ENCODE measurements around the gene SEMA4G. TPM values are rescaled to one million over a fixed set of nuclear protein-coding genes. Genes with fewer than 3 reads are reported as not detected.
A peak's percentile ranks its signal among the peaks of the same experiment; 100 is the strongest.

SEMA4G gene
- total RNA-seq, 3 donors from 2014 or later = 68.5 to 176 (median 91.9) TPM

DNA sequence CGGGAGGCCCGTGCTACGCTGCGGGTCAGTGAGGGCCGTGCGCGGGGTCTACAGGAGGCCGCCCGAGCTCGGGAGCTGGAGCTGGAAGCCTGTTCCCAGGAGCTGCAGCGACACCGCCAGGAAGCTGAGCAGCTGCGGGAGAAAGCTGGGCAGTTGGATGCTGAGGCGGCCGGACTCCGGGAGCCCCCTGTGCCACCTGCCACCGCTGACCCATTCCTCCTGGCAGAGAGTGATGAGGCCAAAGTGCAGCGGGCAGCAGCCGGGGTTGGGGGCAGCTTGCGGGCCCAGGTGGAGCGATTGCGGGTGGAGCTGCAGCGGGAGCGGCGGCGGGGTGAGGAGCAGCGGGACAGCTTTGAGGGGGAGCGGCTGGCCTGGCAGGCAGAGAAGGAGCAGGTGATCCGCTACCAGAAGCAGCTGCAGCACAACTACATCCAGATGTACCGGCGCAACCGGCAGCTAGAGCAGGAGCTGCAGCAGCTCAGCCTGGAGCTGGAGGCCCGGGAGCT, 37.3 kb downstream of the SEMA4G start:
- H3K36me3 ChIP-seq (ENCODE audit: low read depth) = peaks cover 4% of the 10 kb centered on the region
- no peak overlapping the region for H3K4me3 ChIP-seq
- TF ChIP-seq, protein P1, sequence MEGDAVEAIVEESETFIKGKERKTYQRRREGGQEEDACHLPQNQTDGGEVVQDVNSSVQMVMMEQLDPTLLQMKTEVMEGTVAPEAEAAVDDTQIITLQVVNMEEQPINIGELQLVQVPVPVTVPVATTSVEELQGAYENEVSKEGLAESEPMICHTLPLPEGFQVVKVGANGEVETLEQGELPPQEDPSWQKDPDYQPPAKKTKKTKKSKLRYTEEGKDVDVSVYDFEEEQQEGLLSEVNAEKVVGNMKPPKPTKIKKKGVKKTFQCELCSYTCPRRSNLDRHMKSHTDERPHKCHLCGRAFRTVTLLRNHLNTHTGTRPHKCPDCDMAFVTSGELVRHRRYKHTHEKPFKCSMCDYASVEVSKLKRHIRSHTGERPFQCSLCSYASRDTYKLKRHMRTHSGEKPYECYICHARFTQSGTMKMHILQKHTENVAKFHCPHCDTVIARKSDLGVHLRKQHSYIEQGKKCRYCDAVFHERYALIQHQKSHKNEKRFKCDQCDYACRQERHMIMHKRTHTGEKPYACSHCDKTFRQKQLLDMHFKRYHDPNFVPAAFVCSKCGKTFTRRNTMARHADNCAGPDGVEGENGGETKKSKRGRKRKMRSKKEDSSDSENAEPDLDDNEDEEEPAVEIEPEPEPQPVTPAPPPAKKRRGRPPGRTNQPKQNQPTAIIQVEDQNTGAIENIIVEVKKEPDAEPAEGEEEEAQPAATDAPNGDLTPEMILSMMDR (IDR thresholded peaks at IDR 0.05) = no peak
- peaks cover 4% of the 10 kb centered on the region for H3K4me1 ChIP-seq (ENCODE audit: low read depth)
- intact Hi-C loops (cut with DNase I, micrococcal nuclease) = no loop called here
- no peaks in the 10 kb centered on the region for H3K9me3 ChIP-seq
- ATAC-seq (no peak), DNase-seq (no peak)

DNA sequence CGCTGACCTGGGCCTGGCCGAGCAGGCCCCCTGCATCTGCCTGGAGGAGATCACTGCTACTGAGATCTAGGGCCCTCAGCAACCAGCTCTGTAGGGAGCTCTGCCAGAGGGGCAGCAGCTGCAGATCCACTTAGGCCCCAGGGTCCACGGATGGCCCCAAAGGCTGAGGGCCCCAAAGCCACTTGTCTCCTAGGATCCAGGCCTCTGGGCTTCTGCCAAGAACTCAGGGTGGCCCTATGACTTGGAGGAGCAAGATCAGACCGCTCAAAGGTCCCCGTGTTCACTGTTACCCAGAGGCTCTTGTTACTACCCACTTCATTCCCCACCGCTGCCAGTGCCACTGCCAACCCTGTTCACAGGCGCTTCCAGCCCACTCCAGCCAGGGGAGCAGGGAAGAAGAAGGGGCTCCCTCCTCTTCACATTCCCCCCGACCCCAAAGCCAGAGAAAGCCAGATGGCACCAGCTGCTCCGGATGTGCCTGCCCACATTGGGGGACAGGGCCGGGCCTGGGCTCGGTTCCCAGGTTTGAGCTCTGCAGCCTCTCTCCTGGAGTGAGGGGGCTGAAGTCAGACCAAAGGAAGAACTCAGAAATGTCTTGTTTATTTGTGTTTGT, 37.9 kb downstream of the SEMA4G start:
- TF ChIP-seq, protein P1 (IDR thresholded peaks at IDR 0.05) = no peak
- H3K9me3 ChIP-seq = no peaks in the 10 kb centered on the region
- intact Hi-C loops (cut with DNase I, micrococcal nuclease) = no loop called here
- H3K4me3 ChIP-seq = no peak overlapping the region
- ATAC-seq = peak; percentile 10
- no peaks in the 10 kb centered on the region for H3K4me1 ChIP-seq (ENCODE audit: low read depth)
- DNase-seq = no peak
- peaks cover 4% of the 10 kb centered on the region for H3K36me3 ChIP-seq (ENCODE audit: low read depth)

DNA sequence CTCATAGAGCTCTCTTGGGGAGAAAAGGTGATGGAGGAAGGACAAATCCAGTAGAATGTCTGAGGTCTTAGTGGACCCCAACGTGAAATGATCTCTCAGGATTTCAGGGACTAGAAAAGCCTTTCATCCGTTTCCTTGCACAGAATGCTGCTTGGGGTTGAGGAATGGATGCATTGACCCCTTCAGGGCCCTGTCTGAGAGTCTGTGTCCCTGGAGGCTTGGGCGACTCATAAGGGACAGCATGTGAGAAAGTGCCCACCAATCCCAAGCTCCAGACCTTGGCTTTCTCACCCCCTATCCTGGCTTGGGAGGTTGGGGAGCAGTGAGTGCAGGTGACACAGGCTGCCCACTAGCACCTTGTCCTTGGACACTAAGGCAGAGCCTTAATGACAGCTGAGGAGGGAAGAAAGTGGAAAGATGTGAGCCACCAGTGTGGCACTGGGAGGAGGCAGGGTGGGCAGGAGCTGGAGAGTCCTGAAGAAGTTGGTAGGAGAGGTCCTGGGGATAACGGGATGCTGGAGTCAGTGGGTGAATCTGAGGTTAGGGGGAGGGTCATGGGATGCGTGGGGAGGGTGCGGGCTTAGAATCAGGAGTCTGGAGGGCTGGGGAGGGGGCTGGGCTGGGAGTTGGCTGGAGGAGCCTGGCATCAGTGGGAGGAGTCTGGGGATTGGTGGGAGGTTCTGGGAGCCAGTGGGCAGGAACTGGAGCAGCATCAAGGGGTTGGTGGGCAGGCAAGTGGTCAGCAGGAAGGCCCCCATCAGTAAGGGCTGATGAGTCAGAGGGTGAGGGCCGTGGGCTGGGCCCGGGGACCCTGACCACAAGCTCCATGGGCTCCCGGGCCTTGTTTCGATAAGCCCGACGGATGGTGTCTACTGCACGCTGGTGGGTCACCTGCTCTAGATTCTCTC, 38.9 kb downstream of the SEMA4G start:
- DNase-seq = no peak
- H3K4me1 ChIP-seq (ENCODE audit: low read depth) = peaks cover 4% of the 10 kb centered on the region

DNA sequence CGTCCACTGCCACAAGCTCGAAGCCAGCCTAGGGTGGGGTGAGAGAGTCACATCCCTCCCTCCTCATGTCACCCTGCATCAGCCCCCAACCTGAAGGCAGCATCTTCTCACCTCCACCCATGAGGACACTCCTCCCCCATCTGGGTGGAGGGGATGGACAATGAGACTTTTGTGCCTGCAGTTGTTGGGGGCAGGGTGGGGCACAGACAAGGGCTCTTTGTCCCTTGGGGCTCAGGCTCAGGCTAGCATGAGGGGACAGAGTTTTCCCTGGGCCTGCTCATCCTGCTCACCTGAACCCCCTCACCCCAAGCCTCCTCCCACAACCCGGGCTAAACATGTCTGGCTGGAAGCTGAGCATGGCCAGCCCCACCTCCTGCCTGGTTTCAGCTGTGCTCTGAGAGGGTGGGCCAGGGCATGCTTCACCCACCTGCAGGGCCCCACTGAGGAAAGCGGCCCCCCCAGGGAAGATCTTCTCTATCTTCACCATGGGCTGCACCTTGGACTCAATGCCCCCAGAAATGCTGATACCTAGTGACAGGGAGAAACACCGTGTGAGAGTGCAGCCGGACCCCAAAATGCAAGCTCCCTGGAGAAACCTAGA, 39.6 kb downstream of the SEMA4G start:
- peaks cover 8% of the 10 kb centered on the region for H3K4me1 ChIP-seq (ENCODE audit: low read depth)
- H3K36me3 ChIP-seq (ENCODE audit: low read depth) = peaks cover 4% of the 10 kb centered on the region
- ATAC-seq (no peak), DNase-seq (no peak)
- no peaks in the 10 kb centered on the region for H3K9me3 ChIP-seq
- H3K4me3 ChIP-seq = no peak overlapping the region
- intact Hi-C loops (cut with DNase I, micrococcal nuclease) = no loop called here
- TF ChIP-seq, protein P1 (IDR thresholded peaks at IDR 0.05) = no peak

More for the DNA sequence above, 38.9 kb downstream of the SEMA4G start:
- ATAC-seq = no peak
- no peaks in the 10 kb centered on the region for H3K9me3 ChIP-seq
- TF ChIP-seq, protein P1 (IDR thresholded peaks at IDR 0.05) = no peak
- intact Hi-C loops (cut with DNase I, micrococcal nuclease) = no loop called here
- H3K36me3 ChIP-seq (ENCODE audit: low read depth) = peaks cover 4% of the 10 kb centered on the region
- H3K4me3 ChIP-seq = no peak overlapping the region

DNA sequence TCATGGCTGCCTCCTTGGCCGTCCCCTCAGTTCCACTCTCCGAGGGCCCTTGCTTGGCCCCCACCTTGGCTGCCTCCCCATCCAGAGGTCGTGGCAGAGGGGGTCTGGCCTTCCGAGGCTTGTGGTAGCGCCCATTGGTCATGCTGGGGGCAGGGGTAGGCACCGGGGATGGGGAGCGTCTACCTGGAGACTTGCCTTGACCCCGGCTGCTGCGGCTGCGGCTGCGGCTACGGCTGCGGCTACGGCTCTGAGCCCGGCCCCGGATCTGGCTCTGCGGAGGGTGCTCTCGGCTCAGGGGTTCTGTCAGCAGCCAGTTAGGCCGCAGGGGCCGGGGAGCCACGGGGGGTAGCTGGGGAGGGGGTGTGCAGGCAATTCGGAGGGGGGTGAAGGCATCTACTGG, 41.0 kb downstream of the SEMA4G start:
- TF ChIP-seq, protein P1 (IDR thresholded peaks at IDR 0.05) = no peak
- Histone ChIP-seq H3K4me1 (ENCODE audit: low read depth) (peaks cover 8% of the 10 kb centered on the region), H3K9me3 (no peaks in the 10 kb centered on the region), H3K36me3 (ENCODE audit: low read depth) (peaks cover 3% of the 10 kb centered on the region), H3K4me3 (no peak overlapping the region)
- intact Hi-C loops (cut with DNase I, micrococcal nuclease) = no loop called here
- DNase-seq = no peak
- ATAC-seq = no peak
